ENCODE data around the gene CENPM.

The CENPM gene

GRCh38 chr22:41946629-41947423 lies at the start of gene CENPM:
Gene CENPM, minus strand, starts transcription at chr22:41947152. Its CDS starts 76 bp downstream, at chr22:41947076.
- DNase-seq (ENCODE audit: low read depth): peak; percentile 61
- peak within 1 kb of the TSS; percentile 60 for H3K4me3 ChIP-seq (ENCODE audit: control insufficient read depth, low read depth, low read length)
- TF ChIP-seq, protein P1, sequence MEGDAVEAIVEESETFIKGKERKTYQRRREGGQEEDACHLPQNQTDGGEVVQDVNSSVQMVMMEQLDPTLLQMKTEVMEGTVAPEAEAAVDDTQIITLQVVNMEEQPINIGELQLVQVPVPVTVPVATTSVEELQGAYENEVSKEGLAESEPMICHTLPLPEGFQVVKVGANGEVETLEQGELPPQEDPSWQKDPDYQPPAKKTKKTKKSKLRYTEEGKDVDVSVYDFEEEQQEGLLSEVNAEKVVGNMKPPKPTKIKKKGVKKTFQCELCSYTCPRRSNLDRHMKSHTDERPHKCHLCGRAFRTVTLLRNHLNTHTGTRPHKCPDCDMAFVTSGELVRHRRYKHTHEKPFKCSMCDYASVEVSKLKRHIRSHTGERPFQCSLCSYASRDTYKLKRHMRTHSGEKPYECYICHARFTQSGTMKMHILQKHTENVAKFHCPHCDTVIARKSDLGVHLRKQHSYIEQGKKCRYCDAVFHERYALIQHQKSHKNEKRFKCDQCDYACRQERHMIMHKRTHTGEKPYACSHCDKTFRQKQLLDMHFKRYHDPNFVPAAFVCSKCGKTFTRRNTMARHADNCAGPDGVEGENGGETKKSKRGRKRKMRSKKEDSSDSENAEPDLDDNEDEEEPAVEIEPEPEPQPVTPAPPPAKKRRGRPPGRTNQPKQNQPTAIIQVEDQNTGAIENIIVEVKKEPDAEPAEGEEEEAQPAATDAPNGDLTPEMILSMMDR (IDR thresholded peaks at IDR 0.05; ENCODE audit: control insufficient read depth, insufficient read depth, low read depth, low read length, missing control alignments): no peak

DNA sequence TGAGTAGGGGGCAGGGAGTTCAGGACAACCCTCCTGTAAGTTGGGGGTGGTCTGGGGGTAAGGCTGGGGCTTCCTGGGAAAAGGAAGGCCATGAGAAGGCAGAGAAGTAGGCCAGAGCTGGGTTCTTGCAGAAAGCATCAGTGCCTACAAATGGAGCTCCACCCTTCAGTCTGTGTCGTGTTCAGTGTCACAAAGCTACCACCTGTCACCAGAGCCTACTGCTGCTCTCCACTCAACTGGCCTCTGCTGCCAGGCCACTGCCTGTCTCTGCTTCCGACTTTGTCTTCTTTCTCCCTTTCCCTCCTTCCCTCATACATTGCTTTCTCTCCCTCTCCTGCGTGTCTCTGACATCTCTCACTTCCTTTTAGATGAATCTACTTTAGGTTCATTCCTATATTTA lies 48.3 kb upstream of the CENPM start:
- DNase-seq (ENCODE audit: low read depth): no peak
- TF ChIP-seq, protein P1 (IDR thresholded peaks at IDR 0.05; ENCODE audit: control insufficient read depth, insufficient read depth, low read depth, low read length, missing control alignments): no peak
- H3K4me3 ChIP-seq (ENCODE audit: control insufficient read depth, low read depth, low read length): no peak overlapping the region

DNA sequence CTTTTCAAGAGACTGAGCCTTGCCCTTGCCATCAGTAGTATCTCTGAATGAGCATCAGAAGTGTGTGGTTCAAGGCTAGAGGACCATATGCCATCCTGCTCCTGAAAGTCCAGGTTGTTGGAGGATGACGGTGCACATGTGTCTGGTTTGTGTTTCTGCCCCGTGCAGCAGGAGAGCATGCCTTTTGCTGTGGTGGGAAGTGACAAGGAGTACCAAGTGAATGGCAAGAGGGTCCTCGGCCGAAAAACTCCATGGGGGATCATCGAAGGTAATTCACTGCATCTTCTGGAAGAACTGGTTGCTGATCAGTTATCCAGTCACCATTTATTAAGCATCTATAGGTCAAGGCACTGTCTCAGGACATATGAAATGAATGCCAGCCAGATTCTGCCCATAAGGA lies 45.5 kb upstream of the CENPM start:
- H3K4me3 ChIP-seq (ENCODE audit: control insufficient read depth, low read depth, low read length): no peak overlapping the region
- TF ChIP-seq, protein P1 (IDR thresholded peaks at IDR 0.05; ENCODE audit: control insufficient read depth, insufficient read depth, low read depth, low read length, missing control alignments): no peak
- no peak for DNase-seq (ENCODE audit: low read depth)

- TF ChIP-seq, protein P1 (IDR thresholded peaks at IDR 0.05; ENCODE audit: control insufficient read depth, insufficient read depth, low read depth, low read length, missing control alignments): no peak
- no peak overlapping the region for H3K4me3 ChIP-seq (ENCODE audit: control insufficient read depth, low read depth, low read length)
- DNase-seq (ENCODE audit: low read depth): no peak
Observed at GRCh38 chr22:41991111-41991510, 44.2 kb upstream of the CENPM start.

DNA sequence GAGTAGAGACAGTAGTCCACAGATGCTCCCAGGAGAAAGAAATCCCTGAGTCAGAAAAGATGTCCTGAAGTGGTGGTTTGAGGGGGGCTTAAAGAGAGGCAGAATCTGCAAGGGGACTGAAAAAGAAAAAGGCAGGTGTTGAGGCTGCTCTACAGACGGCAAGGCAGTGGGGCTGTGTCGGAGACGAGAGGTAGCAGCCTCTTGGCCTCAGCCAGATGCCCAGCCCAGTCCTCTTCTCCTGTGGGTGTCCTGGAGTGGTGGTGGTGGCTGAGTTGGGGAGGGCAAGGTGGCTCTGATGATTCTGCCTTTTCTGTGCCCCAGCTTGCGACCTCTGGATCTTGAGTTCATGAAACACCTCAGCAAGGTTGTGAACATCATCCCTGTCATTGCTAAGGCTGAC lies 42.3 kb upstream of the CENPM start:
- TF ChIP-seq, protein P1 (IDR thresholded peaks at IDR 0.05; ENCODE audit: control insufficient read depth, insufficient read depth, low read depth, low read length, missing control alignments): no peak
- DNase-seq (ENCODE audit: low read depth): no peak
- H3K4me3 ChIP-seq (ENCODE audit: control insufficient read depth, low read depth, low read length): no peak overlapping the region

- no peak overlapping the region for H3K4me3 ChIP-seq (ENCODE audit: control insufficient read depth, low read depth, low read length)
- TF ChIP-seq, protein P1 (IDR thresholded peaks at IDR 0.05; ENCODE audit: control insufficient read depth, insufficient read depth, low read depth, low read length, missing control alignments): no peak
- no peak for DNase-seq (ENCODE audit: low read depth)
Observed at GRCh38 chr22:41987276-41987675, 40.3 kb upstream of the CENPM start.

Measured in AG09309 (cell line).